HepG2 (cell line): Measurements from ENCODE around the gene CXXC5. TPM values are rescaled to one million over a fixed set of nuclear protein-coding genes. Genes with fewer than 3 reads are reported as not detected.

Experiments
- ETS1 ChIP-seq: sonication (generic); formaldehyde crosslinking; IDR thresholded peaks from 2 replicates; pipeline ENCODE4 v1.4.0; 2020; ENCODE audit warnings: missing genetic modification reagents
- KAT7 ChIP-seq: IDR thresholded peaks from 2 replicates; pipeline ENCODE4 v1.6.1; 2018; ENCODE audit warnings: borderline replicate concordance, missing compliant biosample characterization
- MAX ChIP-seq: IDR thresholded peaks from 2 replicates; pipeline ENCODE4 v1.6.1; 2012; ENCODE audit warnings: inconsistent platforms
- NR2F6 ChIP-seq, 2 experiments: IDR thresholded peaks; 2 replicates each; pipeline ENCODE4 v1.6.1; 2016; ENCODE audit warnings: antibody characterized with exemption in 1 of 2, mild to moderate bottlenecking in 1 of 2
- PPARG ChIP-seq: conservative IDR thresholded peaks from 2 replicates; pipeline ENCODE4 v1.6.1; 2016; ENCODE audit warnings: missing biosample characterization, missing genetic modification reagents
- SNAPC2 ChIP-seq: sonication (generic); formaldehyde crosslinking; IDR thresholded peaks from 2 replicates; pipeline ENCODE4 v1.8.1; 2022; ENCODE audit warnings: mild to moderate bottlenecking, missing genetic modification reagents
- TRAFD1 ChIP-seq: sonication (generic); formaldehyde crosslinking; IDR thresholded peaks from 2 replicates; pipeline ENCODE4 v1.5.1; 2020; ENCODE audit warnings: missing genetic modification reagents, mild to moderate bottlenecking, borderline replicate concordance
- YEATS4 ChIP-seq: sonication (generic); formaldehyde crosslinking; IDR thresholded peaks from 2 replicates; pipeline ENCODE4 v1.4.0; 2020; ENCODE audit warnings: missing genetic modification reagents, borderline replicate concordance
- ZBTB20 ChIP-seq: sonication (generic); formaldehyde crosslinking; IDR thresholded peaks from 2 replicates; pipeline ENCODE4 v1.8.1; 2023; ENCODE audit warnings: missing genetic modification reagents, low read depth, mild to moderate bottlenecking, borderline replicate concordance
- ZHX2 ChIP-seq, 2 experiments: sonication (generic) in 1 of 2; formaldehyde crosslinking in 1 of 2; IDR thresholded peaks; 2 replicates each; pipeline versions ENCODE4 v1.6.1 to v1.9.0; 2014 to 2022; ENCODE audit warnings: antibody characterized with exemption in 1 of 2, borderline replicate concordance in 1 of 2, inconsistent platforms in 1 of 2, low read depth in 1 of 2, missing genetic modification reagents in 1 of 2
- ZNF501 ChIP-seq: sonication (generic); formaldehyde crosslinking; IDR thresholded peaks from 2 replicates; pipeline ENCODE4 v1.5.1; 2020; ENCODE audit warnings: mild to moderate bottlenecking, moderate library complexity, missing genetic modification reagents
- polyA plus RNA-seq, 8 experiments: library from polyadenylated mRNA; depleted of rRNA in 3 of 8; stranded (reverse) in 7 of 8; unstranded in 1 of 8; fragments of >200 nt; fragmentation: Illumina TruSeq in 4 of 8; extraction: Trizol in 4 of 8; gene quantifications; 2 replicates each; pipeline versions ENCODE4 v1.2.1 to v1.2.3, GENCODE V29; 2011 to 2016; ENCODE audit warnings: low read depth in 4 of 8, missing spikeins in 1 of 8, mixed read lengths in 1 of 8; ENCODE audit not compliant: insufficient read depth in 1 of 8
- total RNA-seq, 5 experiments: library from RNA; depleted of rRNA; stranded (reverse); fragments of >200 nt; fragmentation: Illumina TruSeq; extraction: Trizol; gene quantifications; 2 replicates each; pipeline ENCODE4 v1.2.3, GENCODE V29; 2016; ENCODE audit warnings: low read depth in 1 of 5
- TF ChIP-seq, protein P1 (sequence below): sonication (generic); formaldehyde crosslinking; IDR thresholded peaks from 2 replicates; pipeline ENCODE4 v1.9.0; 2021; ENCODE audit warnings: mild to moderate bottlenecking, missing genetic modification reagents

CXXC5 gene
- total and polyA plus RNA-seq, 2 of the 13 experiments (the other 11 are each of a cell fraction or from before 2014, with no cell fraction given): 32.3 to 33.0 TPM

GRCh38 chr5:139638090-139638735 lies 9.9 kb upstream of the CXXC5 start (continued):
- TF ChIP-seq, protein P1, sequence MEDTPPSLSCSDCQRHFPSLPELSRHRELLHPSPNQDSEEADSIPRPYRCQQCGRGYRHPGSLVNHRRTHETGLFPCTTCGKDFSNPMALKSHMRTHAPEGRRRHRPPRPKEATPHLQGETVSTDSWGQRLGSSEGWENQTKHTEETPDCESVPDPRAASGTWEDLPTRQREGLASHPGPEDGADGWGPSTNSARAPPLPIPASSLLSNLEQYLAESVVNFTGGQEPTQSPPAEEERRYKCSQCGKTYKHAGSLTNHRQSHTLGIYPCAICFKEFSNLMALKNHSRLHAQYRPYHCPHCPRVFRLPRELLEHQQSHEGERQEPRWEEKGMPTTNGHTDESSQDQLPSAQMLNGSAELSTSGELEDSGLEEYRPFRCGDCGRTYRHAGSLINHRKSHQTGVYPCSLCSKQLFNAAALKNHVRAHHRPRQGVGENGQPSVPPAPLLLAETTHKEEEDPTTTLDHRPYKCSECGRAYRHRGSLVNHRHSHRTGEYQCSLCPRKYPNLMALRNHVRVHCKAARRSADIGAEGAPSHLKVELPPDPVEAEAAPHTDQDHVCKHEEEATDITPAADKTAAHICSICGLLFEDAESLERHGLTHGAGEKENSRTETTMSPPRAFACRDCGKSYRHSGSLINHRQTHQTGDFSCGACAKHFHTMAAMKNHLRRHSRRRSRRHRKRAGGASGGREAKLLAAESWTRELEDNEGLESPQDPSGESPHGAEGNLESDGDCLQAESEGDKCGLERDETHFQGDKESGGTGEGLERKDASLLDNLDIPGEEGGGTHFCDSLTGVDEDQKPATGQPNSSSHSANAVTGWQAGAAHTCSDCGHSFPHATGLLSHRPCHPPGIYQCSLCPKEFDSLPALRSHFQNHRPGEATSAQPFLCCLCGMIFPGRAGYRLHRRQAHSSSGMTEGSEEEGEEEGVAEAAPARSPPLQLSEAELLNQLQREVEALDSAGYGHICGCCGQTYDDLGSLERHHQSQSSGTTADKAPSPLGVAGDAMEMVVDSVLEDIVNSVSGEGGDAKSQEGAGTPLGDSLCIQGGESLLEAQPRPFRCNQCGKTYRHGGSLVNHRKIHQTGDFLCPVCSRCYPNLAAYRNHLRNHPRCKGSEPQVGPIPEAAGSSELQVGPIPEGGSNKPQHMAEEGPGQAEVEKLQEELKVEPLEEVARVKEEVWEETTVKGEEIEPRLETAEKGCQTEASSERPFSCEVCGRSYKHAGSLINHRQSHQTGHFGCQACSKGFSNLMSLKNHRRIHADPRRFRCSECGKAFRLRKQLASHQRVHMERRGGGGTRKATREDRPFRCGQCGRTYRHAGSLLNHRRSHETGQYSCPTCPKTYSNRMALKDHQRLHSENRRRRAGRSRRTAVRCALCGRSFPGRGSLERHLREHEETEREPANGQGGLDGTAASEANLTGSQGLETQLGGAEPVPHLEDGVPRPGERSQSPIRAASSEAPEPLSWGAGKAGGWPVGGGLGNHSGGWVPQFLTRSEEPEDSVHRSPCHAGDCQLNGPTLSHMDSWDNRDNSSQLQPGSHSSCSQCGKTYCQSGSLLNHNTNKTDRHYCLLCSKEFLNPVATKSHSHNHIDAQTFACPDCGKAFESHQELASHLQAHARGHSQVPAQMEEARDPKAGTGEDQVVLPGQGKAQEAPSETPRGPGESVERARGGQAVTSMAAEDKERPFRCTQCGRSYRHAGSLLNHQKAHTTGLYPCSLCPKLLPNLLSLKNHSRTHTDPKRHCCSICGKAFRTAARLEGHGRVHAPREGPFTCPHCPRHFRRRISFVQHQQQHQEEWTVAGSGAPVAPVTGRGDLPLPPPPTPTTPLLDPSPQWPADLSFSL: 0 out of 2 replicates have a peak, but pooled peaks have one; percentile 11
- TF ChIP-seq YEATS4 (CRISPR knock-in tag) (no peak), ETS1 (CRISPR knock-in tag) (no peak), TRAFD1 (CRISPR knock-in tag) (peak; percentile 33; the same call in 1 of the 2 replicates), MAX (0 out of 2 replicates have a peak, but pooled peaks have one; percentile 15), ZNF501 (CRISPR knock-in tag) (0 out of 2 replicates have a peak, but pooled peaks have one; percentile 28), ZHX2 (IDR thresholded peaks at IDR 0.05; ENCODE audit: low read depth) (no peak), ZHX2 (CRISPR knock-in tag; IDR thresholded peaks at IDR 0.05; ENCODE audit: borderline replicate concordance) (no peak), SNAPC2 (CRISPR knock-in tag) (no peak), ZBTB20 (CRISPR knock-in tag) (no peak), NR2F6 (IDR thresholded peaks at IDR 0.05) (no peak), NR2F6 (CRISPR knock-in tag; IDR thresholded peaks at IDR 0.05) (no peak), KAT7 (no peak), PPARG (CRISPR knock-in tag) (peak; percentile 59)
